HepG2 (cell line): Measurements from ENCODE around the gene NACAD. TPM values are rescaled to one million over a fixed set of nuclear protein-coding genes. Genes with fewer than 3 reads are reported as not detected.

Experiments used
- ATAC-seq: fragments of 200-7000 bp; cut with Tn5 transposase; 3 replicates; pipeline ENCODE4 v1.9.1; 2020; ENCODE audit warnings: mild to moderate bottlenecking, moderate library complexity
- BruUV-seq: library from RNA; stranded (reverse); fragments of 400-500 nt; replicated peaks from 2 replicates; lab custom pipeline; 2021; lab: Mats Ljungman, UMichigan
- CTCF ChIA-PET: fragments of 300-600 bp; formaldehyde crosslinking; extraction: SDS; loops from one replicate; lab custom pipeline; 2021; ENCODE audit warnings: low total read pairs, inconsistent platforms, low intra/inter-chr PET ratio; lab: Yijun Ruan, JAX
- POLR2A ChIA-PET: fragments of 350-600 bp; sonication (Branson Sonifier 250); formaldehyde crosslinking; loops from one replicate; lab custom pipeline; 2020; ENCODE audit warnings: antibody characterized with exemption, inconsistent platforms; lab: Yijun Ruan, JAX
- DNase-seq: peaks from one replicate; pipeline ENCODE4 v3.0.0-alpha.2; 2015; ENCODE audit warnings: low spot score
- FAIRE-seq: peaks from 3 replicates; lab custom pipeline; 2011; peaks lifted over from hg19 to GRCh38; lab: Jason Lieb, UNC
- H2AFZ ChIP-seq: one replicate; pipeline ENCODE4 v1.6.1; 2011; ENCODE audit warnings: low read length, inconsistent platforms
- H3K27ac ChIP-seq: fragments of 300-600 bp; 3 replicates; pipeline ENCODE4 v1.8.0; 2011; ENCODE audit warnings: mixed run types, mild to moderate bottlenecking, mixed read lengths, low read length, inconsistent platforms; ENCODE audit not compliant: insufficient read depth; ENCODE audit errors: extremely low read length
- H3K27me3 ChIP-seq, 2 experiments: fragments of 200-600 bp in 1 of 2; 2 replicates in 1 of 2; 3 replicates in 1 of 2; pipeline versions ENCODE4 v1.6.0 to v1.8.0; 2011; ENCODE audit warnings: low read length in 2 of 2, mild to moderate bottlenecking in 2 of 2, moderate library complexity in 2 of 2, inconsistent platforms in 1 of 2; ENCODE audit not compliant: insufficient read depth in 2 of 2, control insufficient read depth in 1 of 2
- H3K36me3 ChIP-seq, 2 experiments: fragments of 200-600 bp in 1 of 2; replicated peaks in 1 of 2; 2 replicates in 1 of 2; 3 replicates in 1 of 2; pipeline versions ENCODE4 v1.5.1 to v1.8.0; 2011; ENCODE audit warnings: low read length in 2 of 2, inconsistent platforms in 1 of 2; ENCODE audit not compliant: insufficient read depth in 2 of 2, control insufficient read depth in 1 of 2
- H3K4me1 ChIP-seq: 2 replicates; pipeline ENCODE4 v1.5.1; 2012; ENCODE audit warnings: low read length, inconsistent platforms; ENCODE audit not compliant: insufficient read depth
- H3K4me2 ChIP-seq: 2 replicates; pipeline ENCODE4 v1.6.0; 2011; ENCODE audit warnings: low read depth, low read length, inconsistent platforms
- H3K4me3 ChIP-seq, 3 experiments: fragments of 200-600 bp in 1 of 3; sonication (generic), shearing (Covaris generic) in 1 of 3; replicated peaks in 1 of 3; 2 replicates each; pipeline ENCODE4 v1.5.1; 2011 to 2016; ENCODE audit warnings: low read length in 3 of 3, inconsistent platforms in 2 of 3, low read depth in 2 of 3, mild to moderate bottlenecking in 2 of 3, control low read depth in 1 of 3, mixed read lengths in 1 of 3; ENCODE audit not compliant: insufficient read depth in 1 of 3
- H3K79me2 ChIP-seq: one replicate; pipeline ENCODE4 v1.6.1; 2011; ENCODE audit warnings: low read length, inconsistent platforms; ENCODE audit not compliant: insufficient read depth
- H3K9ac ChIP-seq: 2 replicates; pipeline ENCODE4 v1.6.0; 2011; ENCODE audit warnings: mild to moderate bottlenecking, low read depth, low read length, inconsistent platforms; ENCODE audit not compliant: insufficient read depth
- H3K9me3 ChIP-seq: 2 replicates; pipeline ENCODE4 v1.5.1; 2012; ENCODE audit warnings: mild to moderate bottlenecking, low read length
- H4K20me1 ChIP-seq: 2 replicates; pipeline ENCODE4 v1.6.0; 2011; ENCODE audit warnings: inconsistent platforms, mild to moderate bottlenecking, low read length, moderate library complexity; ENCODE audit not compliant: insufficient read depth
- PITX1 ChIP-seq: sonication (generic); formaldehyde crosslinking; IDR thresholded peaks from 2 replicates; pipeline ENCODE4 v1.5.1; 2020; ENCODE audit warnings: mild to moderate bottlenecking, missing genetic modification reagents
- TBX2 ChIP-seq: sonication (generic); formaldehyde crosslinking; IDR thresholded peaks from 2 replicates; pipeline ENCODE4 v1.5.0; 2020; ENCODE audit warnings: missing genetic modification reagents, mild to moderate bottlenecking, borderline replicate concordance
- THYN1 ChIP-seq: sonication (generic); formaldehyde crosslinking; IDR thresholded peaks from 2 replicates; pipeline ENCODE4 v1.8.1; 2023; ENCODE audit warnings: low read depth, mild to moderate bottlenecking, moderate library complexity, missing genetic modification reagents, borderline replicate concordance
- ZFP62 ChIP-seq: sonication (generic); formaldehyde crosslinking; IDR thresholded peaks from 2 replicates; pipeline ENCODE4 v1.4.0; 2020; ENCODE audit warnings: missing genetic modification reagents
- ZNF713 ChIP-seq: sonication (generic); formaldehyde crosslinking; IDR thresholded peaks from 2 replicates; pipeline ENCODE4 v1.4.0; 2020; ENCODE audit warnings: mild to moderate bottlenecking, missing genetic modification reagents
- WGBS: methylation state at CpG from one replicate; pipeline ENCODE4 v1.1.6; 2017; ENCODE audit warnings: low lambda C conversion rate; 5-methylcytosine and 5-hydroxymethylcytosine counted together
- in situ Hi-C: cut with HindIII; loops from 2 replicates; pipeline ENCODE4 v1.10.0; 2017; ENCODE audit warnings: low pct_unique_long_range_greater_than_20kb; ENCODE audit not compliant: extremely low pct_ligation_motif_present
- intact Hi-C: fragments of 100-400 bp; cut with micrococcal nuclease; formaldehyde crosslinking; loops from one replicate; pipeline ENCODE4 v1.10.0; 2022; ENCODE audit not compliant: unreplicated experiment
- polyA plus RNA-seq, 8 experiments: library from polyadenylated mRNA; depleted of rRNA in 3 of 8; stranded (reverse) in 7 of 8; unstranded in 1 of 8; fragments of >200 nt; fragmentation: Illumina TruSeq in 4 of 8; extraction: Trizol in 4 of 8; gene quantifications; 2 replicates each; pipeline versions ENCODE4 v1.2.1 to v1.2.3, GENCODE V29; 2011 to 2016; ENCODE audit warnings: low read depth in 4 of 8, missing spikeins in 1 of 8, mixed read lengths in 1 of 8; ENCODE audit not compliant: insufficient read depth in 1 of 8
- total RNA-seq, 5 experiments: library from RNA; depleted of rRNA; stranded (reverse); fragments of >200 nt; fragmentation: Illumina TruSeq; extraction: Trizol; gene quantifications; 2 replicates each; pipeline ENCODE4 v1.2.3, GENCODE V29; 2016; ENCODE audit warnings: low read depth in 1 of 5
- TF ChIP-seq, protein P1 (sequence below): sonication (generic); formaldehyde crosslinking; IDR thresholded peaks from 2 replicates; pipeline ENCODE4 v1.4.0; 2020; ENCODE audit warnings: mild to moderate bottlenecking, missing genetic modification reagents
- TF ChIP-seq, protein P2 (sequence below): sonication (generic); formaldehyde crosslinking; IDR thresholded peaks from 2 replicates; pipeline ENCODE4 v1.4.0; 2020; ENCODE audit warnings: missing genetic modification reagents, mild to moderate bottlenecking, borderline replicate concordance

NACAD gene
- total and polyA plus RNA-seq, 2 of the 13 experiments (the other 11 are each of a cell fraction or from before 2014, with no cell fraction given) = 0.04 TPM; not detected in 1

DNA sequence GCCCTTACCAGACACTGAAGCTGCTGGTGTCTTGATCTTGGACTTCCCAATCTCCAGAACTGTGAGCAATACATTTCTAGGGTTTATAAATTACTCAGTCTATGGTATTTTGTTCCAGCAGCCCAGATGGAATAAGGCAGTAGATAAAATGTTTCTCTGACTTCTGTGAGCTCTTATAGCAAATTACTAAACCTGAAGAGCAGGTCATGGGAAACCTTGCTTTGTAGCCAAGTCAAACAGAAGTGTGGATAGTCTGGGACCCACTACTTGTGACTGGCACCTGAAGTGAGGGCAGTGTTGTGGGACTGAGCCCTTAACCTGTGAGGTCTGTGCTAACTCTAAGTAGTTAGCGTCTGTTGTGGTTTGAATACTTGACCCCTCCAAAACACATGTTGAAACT, 27.3 kb upstream of the NACAD start:
- WGBS = 20% methylated on average over 1 of the region's 1 CpG
- DNase-seq = no peak
- Histone ChIP-seq H3K4me2 (no peak overlapping the region), H2AFZ (no peak overlapping the region), H3K79me2 (peaks cover 4% of the 10 kb centered on the region), H3K4me1 (peaks cover 17% of the 10 kb centered on the region), H3K27me3 (no peaks in the 10 kb centered on the region; a peak in 1 of 5 replicates), H3K9me3 (no peaks in the 10 kb centered on the region), H3K9ac (no peak overlapping the region), H3K27ac (no peak overlapping the region), H3K4me3 (no peak overlapping the region), H4K20me1 (no peaks in the 10 kb centered on the region), H3K36me3 (no peaks in the 10 kb centered on the region)
- ChIA-PET CTCF (no interaction called here), POLR2A (no interaction called here)
- FAIRE-seq = no peak
- intact Hi-C loops (no loop called here), in situ Hi-C loops (no loop called here)
- no peak for ATAC-seq
- TF ChIP-seq TBX2 (CRISPR knock-in tag) (no peak), THYN1 (CRISPR knock-in tag) (no peak), PITX1 (CRISPR knock-in tag) (no peak), ZNF713 (CRISPR knock-in tag) (no peak), ZFP62 (CRISPR knock-in tag) (no peak)
- TF ChIP-seq, protein P1, sequence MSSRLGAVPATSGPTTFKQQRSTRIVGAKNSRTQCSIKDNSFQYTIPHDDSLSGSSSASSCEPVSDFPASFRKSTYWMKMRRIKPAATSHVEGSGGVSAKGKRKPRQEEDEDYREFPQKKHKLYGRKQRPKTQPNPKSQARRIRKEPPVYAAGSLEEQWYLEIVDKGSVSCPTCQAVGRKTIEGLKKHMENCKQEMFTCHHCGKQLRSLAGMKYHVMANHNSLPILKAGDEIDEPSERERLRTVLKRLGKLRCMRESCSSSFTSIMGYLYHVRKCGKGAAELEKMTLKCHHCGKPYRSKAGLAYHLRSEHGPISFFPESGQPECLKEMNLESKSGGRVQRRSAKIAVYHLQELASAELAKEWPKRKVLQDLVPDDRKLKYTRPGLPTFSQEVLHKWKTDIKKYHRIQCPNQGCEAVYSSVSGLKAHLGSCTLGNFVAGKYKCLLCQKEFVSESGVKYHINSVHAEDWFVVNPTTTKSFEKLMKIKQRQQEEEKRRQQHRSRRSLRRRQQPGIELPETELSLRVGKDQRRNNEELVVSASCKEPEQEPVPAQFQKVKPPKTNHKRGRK (CRISPR knock-in tag) = no peak
- TF ChIP-seq, protein P2, sequence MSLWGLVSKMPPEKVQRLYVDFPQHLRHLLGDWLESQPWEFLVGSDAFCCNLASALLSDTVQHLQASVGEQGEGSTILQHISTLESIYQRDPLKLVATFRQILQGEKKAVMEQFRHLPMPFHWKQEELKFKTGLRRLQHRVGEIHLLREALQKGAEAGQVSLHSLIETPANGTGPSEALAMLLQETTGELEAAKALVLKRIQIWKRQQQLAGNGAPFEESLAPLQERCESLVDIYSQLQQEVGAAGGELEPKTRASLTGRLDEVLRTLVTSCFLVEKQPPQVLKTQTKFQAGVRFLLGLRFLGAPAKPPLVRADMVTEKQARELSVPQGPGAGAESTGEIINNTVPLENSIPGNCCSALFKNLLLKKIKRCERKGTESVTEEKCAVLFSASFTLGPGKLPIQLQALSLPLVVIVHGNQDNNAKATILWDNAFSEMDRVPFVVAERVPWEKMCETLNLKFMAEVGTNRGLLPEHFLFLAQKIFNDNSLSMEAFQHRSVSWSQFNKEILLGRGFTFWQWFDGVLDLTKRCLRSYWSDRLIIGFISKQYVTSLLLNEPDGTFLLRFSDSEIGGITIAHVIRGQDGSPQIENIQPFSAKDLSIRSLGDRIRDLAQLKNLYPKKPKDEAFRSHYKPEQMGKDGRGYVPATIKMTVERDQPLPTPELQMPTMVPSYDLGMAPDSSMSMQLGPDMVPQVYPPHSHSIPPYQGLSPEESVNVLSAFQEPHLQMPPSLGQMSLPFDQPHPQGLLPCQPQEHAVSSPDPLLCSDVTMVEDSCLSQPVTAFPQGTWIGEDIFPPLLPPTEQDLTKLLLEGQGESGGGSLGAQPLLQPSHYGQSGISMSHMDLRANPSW = no peak
- no TSS peak for BruUV-seq
